NCI-H1694 (cell line): ENCODE results near the gene VAV2.

Experiments
- DNase-seq: peaks from one replicate; lab custom pipeline; 2025; lab: John Stamatoyannopoulos, UW

The VAV2 gene

GRCh38 chr9:133835262-133835901, 156.7 kb downstream of the VAV2 start:
- peak; percentile 25 for DNase-seq

DNA sequence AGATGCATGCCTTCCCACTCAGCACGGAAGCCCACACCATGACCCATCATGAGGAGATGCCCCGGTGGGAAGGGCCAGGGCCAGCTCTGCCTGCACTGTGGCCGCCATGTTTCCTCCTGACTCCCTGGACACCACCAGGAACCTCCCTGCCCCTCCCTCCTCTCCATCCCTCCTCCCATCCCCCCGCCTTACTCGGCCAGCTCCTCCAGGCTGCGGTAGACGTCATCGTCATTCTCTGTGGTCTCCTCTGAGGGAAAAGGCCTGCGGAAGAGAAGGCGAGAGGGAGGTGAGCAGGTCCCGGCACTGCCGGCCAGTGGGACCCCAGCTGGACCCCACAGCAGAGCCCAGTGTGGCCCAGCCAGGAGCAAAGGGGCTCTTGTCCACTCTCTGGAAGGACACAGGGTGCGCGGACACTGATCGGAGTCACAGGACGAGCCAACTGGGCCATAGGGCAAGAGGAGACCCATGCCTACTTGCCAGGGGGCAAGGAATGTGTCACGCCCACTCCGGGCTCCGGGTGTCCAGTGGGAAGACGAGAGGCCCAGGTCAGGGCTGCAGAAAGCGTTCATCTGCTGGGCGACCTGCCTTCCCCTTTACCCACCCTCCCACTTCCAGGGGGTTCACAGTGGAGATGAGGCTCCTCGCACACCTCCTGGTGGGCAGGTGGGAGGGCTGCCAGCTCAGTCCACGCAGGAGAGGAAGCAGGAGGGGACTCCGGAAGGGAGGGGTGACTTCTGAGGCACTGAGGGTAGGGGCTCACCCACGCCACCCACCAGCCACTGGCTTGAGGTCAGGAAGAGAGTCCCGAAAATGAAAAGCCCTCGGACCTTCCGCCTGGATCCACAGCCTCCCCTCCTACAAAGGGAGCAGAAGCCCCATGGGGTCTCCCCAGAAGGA, 157.8 kb downstream of the VAV2 start:
- DNase-seq: no peak

DNA sequence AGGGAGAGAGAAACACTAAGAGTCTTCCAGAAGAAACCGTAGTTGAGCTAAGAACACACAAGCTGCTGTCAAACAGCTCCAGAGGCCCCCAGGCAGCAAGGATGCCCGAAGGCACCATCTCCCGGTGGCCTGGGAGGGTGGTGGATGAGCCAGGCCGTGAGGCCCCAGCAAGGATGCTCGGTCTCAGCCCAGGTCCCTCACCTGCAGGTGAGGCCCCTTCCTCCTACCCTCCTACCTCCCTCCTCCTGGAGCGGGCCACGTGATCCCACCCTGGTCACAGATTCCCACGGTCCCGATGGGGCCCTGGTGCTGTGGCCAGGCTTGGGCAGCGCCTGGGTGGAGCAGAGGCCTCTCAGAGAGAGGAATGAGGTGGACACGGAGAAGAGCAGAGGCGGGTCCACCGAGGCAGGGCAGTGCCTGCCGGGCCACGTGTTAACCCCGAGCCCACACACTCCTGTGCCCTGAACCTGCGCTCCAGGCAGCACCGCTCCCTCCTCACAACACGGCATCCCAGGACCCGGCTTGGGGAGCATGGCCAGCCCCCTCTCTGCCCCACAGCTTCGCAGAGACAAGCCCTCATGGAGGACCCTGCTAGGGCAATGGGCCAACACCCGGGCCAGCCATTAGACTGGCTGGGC, 158.6 kb downstream of the VAV2 start:
- no peak for DNase-seq

DNA sequence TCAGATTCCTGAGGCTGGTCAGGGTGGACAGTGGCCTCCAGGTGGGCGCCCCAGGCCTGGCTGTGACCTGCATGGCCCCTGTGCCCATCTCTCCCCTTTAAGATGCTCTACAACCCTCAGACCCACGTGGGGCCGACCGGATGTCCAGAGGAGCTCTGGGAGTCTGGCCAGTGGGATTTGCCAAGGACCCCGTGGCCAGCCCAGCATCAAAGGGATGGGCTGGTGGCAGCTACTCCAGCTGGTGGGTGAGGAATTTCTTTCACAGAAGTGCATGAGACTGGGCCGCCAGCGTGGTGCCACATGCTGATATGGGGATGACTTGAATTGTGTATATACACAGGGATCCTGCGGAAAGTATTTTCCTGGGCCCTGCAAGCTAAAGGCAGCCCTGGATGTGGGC, 159.2 kb downstream of the VAV2 start:
- DNase-seq: no peak

GRCh38 chr9:133830711-133831110, 161.4 kb downstream of the VAV2 start:
- no peak for DNase-seq

GRCh38 chr9:133830310-133830709, 161.8 kb downstream of the VAV2 start:
- no peak for DNase-seq

DNA sequence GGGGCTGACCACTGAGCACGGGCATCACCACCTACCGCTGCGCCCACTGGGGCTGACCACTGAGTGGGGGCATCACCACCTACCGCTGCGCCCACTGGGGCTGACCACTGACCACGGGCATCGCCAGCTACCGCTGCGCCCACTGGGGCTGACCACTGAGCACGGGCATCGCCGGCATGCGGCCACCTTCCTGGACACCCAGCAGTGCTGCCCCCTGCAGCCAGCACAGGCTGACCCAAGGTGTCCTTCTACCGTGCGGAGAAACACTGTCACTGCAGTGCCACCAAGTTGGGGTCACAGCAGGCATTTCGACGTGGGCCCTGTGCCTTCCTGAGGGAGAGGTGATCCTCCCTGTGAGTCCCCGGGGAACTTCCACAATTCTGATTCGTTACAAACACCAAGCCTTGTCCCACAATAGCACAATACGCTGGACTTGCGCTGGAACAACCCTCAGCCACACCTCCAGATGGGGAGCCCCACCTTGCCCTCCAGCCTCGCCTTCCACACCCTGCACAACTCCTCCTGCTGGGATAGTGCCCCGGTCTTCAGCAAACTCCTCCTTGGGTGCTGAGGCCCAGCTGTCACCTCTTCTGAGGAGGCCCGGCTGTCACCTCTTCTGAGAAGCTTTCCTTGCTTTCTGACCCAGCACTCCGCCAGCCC, 163.7 kb downstream of the VAV2 start:
- DNase-seq: no peak

DNA sequence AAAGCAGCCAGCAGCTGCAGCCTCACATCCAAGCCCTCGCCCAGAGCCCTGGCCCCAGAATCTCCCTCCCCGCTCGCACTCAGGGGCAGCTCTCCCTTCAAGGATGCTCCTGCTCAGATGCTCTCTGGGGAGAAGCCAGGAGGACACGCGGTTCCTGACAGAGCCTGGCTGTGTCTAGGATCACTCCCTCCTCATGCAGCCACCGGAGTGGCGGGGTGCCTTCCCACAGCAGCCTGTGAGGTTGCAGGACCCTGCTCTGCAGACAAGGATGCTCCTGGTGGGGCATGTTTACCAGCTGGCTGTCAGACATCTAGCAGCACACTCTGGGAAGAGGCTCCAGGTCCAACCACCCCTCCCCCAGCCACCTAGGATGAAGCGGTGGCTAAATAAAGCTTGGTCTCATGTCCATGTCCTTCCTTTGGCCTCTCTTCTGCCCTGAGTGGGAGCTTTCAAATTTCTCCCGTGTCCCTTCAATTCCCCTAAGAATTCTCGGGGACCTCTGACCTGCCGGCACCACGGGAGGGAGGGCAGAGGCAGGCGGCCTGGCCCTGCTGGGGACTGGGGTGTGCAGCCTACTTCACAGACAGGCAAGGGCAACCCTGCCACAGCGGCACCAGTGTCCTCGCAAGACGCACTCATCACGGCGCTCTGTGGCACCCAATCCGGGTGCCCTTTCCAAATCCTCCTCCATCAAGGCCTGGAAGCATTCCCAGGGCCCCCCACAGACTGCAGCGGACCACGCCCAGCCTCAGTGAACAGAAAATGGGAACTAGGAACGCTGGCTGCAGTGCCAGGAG, 165.6 kb downstream of the VAV2 start:
- peak; percentile 24 for DNase-seq

DNA sequence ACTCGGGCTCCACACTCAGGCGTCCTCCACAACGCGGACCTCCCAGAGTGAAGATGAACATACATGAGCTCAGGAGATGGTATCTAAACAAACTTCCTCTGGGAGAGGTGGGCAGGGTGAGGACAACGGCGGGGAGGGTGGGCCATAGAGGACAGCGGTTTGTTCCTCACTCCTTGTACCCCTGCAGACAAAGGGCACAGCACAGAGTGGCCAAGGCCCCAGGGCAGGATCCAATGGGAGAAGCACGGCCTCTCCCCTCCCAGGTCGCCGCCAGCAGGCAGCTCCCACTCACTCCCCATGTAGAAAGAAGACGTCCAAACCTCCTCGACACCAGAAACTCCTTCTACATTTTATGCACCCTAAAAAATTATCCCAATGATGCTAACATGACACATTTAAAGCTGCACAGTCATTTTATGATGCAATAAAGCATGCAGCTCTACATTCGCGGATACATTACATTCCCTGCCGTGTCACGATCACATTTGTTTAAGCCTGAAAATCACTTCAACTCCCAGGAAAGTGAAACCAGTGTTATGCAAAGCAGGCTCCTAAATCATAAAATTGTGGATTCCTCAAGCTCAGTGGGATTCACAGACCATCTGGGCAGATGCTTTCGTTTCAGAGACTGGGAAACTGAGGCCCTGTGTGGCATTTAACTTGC, 166.4 kb downstream of the VAV2 start:
- no peak for DNase-seq

DNA sequence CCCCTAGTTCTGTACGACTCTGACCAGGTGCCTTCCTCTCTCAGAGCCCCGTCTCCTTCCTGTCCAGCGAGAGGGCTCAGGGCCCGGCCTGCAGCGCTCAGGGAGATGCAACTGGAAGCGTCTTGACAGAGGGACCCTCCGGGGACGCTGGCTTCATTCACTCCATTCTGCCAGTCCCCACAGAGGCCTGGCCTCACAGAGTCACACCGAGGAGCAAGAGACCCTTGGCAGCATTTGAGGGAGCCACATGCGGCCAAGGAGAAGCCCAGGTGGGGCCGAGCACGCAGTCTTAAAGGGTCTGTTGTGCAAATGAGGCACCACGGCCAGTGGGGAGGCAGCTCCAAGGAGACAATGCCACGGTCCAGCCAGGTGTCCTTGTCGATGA, 167.3 kb downstream of the VAV2 start:
- no peak for DNase-seq

GRCh38 chr9:133824106-133824801, 167.9 kb downstream of the VAV2 start:
- DNase-seq: no peak

GRCh38 chr9:133823189-133824105, 168.7 kb downstream of the VAV2 start:
- no peak for DNase-seq

DNA sequence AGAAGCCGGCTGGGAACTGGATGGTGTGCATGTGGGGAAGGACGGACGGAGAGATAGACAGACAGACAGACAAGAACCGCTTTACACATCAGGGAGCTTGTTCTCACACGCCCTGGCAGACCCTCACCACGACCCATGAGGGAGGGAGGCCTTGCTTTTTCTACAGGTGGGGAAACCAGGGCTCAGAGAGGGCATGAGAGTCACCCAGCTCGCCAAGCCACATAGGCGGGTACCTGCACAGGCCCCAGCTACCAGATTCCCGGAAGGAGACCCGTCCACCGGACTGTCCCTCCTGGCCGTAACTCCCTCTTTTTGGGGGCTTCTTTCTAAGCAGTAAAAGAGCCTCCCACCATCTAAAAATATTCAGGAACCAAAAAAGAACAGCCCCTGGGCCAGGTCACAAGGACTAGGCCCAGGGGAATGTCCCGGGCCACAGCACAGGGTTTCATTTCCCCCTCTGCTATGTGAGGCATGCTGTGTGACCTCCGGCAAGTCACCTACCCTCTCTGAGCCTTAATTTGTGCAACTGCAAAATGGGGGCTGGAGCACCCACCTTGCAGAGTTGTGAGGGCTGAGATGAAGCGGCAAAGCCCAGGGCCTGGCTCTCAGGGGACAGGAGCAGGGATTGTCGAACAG, 169.6 kb downstream of the VAV2 start:
- no peak for DNase-seq

DNA sequence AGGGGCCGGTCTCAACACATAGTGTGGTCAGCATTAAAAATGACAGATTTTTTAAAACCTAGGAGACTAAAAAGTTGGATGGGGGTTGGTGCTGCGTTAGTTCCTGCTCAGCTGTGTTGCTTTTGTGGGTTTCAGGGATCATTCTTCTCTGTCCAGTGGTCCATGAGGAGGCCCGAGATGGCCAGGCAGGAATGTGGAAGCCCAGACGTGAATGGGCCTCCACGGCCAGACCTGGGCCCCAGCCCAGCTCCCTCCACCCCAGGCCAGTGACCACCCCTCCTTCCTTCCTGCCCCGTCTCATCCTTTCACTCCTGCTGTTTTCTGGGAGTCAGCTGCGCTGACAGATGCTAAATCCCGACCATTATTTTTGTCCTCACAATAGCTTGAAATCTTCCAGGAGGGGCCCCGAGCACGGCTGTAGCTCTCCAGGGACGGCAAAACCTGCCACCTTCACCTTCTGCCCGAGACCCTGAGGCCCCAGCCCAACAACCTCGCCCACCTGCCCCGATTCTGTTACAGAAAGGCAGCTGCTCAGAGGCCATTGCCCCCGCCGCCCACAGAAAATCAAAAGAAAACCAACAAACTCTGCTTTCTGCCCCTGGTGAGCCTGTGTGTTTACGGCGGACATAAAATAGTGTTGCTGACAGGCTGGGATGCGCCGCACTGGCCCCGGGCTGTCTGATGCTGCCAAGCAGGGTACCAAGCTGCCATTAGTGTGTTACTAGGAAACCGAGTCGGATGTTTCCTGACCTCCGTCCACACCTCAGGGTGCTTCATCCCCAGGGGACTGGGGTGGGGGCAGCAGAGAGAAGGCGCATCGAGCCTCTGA, 170.3 kb downstream of the VAV2 start:
- peak; percentile 11 for DNase-seq

DNA sequence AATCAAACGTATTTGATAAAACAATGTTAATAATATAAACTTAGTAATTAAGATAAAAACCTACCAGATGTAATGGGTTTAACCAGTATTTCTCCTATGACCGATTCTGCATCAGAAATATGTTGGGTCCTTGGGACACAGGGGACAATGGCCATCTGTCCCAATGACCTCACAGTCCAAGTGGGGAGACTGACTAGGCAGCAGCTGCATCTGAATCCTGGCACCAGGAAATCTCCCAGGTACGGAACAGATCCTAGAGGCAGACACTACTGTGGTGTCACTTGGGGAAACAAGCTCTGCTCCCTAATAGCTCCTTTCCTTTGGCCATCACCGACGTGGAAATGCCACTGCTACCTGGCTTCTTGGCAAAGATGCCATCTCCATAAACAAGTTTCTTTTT, 172.2 kb downstream of the VAV2 start:
- no peak for DNase-seq

DNA sequence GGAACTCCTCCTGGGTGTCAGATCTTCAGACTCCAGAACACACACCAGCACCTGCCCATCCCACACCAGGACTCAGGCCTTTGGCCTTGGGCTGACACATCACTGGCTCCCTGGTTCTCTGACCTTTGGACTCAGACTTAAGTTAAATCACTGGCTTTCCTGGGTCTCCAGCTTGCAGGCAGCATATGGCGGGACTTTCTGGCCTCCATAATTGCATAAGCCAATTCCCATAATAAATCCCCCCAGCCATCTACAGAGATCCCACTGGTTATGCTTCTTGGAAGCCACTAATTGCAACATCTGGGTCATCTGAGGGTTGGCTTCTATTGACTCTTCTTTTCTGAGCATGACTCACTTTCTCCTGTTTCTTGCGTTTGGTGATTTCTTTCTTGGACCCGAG, 173.7 kb downstream of the VAV2 start:
- DNase-seq: no peak

GRCh38 chr9:133815781-133816180, 176.3 kb downstream of the VAV2 start:
- DNase-seq: no peak

DNA sequence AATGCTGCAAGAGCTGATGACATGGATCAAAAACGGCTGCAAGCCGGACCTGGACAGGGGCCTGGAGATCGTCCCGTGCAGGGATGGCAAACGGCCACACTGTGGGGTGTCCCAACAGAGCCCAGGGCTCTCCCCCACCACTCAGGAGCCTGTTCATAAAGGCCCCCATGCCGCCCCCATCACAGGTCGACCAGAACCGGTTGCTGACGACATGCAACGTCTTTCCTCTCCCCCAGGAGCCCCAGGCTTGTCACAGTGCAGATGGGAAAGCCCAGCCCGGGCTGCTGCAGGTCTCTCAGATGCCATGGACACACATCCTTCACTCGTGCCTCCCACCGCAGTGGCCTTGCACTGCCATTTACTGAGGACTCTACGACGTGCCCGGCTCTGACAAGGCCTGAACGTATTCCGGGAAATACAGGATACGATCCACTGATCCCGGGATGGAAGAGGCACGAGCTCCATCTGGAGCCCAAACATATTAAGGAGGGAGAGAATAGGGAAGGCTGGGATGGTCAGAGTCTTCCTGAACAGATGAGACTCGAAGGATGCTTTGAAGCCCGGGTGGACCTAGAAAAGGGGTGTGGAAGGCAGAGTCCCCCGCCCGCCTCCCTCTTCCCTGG, 177.4 kb downstream of the VAV2 start:
- DNase-seq: no peak
